ENCODE results near the gene TMPRSS13.

Gene TMPRSS13

DNA sequence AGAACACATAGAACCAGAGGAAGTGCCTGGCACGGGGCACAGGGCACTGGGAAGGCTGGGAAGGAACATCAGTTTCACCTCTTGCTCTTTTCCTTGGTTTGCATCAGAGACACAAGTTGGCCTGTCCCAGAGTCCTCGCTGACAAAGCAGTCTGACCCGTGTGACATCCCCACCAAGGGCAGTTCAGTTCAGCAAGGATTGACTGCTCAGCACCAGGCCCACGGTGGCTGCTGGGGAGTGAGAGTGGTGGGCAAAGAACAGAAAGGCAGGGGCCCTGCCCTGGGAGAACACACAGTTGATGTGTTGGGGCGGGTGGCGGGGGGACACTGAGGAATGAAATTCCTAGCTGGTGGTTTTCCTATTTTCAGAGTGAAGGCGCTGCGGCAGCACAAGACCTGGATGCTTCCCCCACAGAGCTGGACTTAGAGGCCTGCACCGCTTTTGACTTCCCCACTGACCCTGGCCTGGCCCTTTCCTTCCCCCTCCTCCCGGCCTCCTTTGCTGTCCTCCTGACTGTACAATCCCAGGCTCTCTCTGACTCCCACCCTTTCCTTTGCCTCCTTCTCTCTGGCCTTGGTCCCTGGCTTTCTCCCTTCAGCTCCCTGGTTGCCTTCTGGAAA, 2.2 kb upstream of the TMPRSS13 start:
- TF ChIP-seq ZNF138 (tag by site-specific recombination; IDR thresholded peaks at IDR 0.05; ENCODE audit: borderline replicate concordance) (no peak), ZNF221 (tag by site-specific recombination; IDR thresholded peaks at IDR 0.05; ENCODE audit: borderline replicate concordance) (no peak), AEBP2 (tag by site-specific recombination; IDR thresholded peaks at IDR 0.05; ENCODE audit: borderline replicate concordance) (no peak), KLF16 (tag by site-specific recombination; IDR thresholded peaks at IDR 0.05) (no peak), ZNF624 (tag by site-specific recombination; IDR thresholded peaks at IDR 0.05) (no peak), ZNF670 (tag by site-specific recombination; IDR thresholded peaks at IDR 0.05; ENCODE audit: low read depth) (no peak), ZNF645 (tag by site-specific recombination; IDR thresholded peaks at IDR 0.05) (no peak), ZNF280D (tag by site-specific recombination; IDR thresholded peaks at IDR 0.05) (no peak), ZNF658 (tag by site-specific recombination; IDR thresholded peaks at IDR 0.05) (no peak), ELK4 (IDR thresholded peaks at IDR 0.05; ENCODE audit: borderline replicate concordance, low read depth, low read length) (no peak), ZNF747 (tag by site-specific recombination; IDR thresholded peaks at IDR 0.05) (no peak), SP2 (tag by site-specific recombination; IDR thresholded peaks at IDR 0.05) (no peak), ZNF777 (tag by site-specific recombination; IDR thresholded peaks at IDR 0.05; ENCODE audit: borderline replicate concordance) (no peak)
- POLR2A ChIA-PET: no interaction called here
- CTCF ChIA-PET: interaction anchor here (1.2 to 2.3 kb wide), 3 partner anchors 15 to 88 kb away, joined by 4 to 11 read pairs (median 6); no protein-coding TSS in a partner anchor

DNA sequence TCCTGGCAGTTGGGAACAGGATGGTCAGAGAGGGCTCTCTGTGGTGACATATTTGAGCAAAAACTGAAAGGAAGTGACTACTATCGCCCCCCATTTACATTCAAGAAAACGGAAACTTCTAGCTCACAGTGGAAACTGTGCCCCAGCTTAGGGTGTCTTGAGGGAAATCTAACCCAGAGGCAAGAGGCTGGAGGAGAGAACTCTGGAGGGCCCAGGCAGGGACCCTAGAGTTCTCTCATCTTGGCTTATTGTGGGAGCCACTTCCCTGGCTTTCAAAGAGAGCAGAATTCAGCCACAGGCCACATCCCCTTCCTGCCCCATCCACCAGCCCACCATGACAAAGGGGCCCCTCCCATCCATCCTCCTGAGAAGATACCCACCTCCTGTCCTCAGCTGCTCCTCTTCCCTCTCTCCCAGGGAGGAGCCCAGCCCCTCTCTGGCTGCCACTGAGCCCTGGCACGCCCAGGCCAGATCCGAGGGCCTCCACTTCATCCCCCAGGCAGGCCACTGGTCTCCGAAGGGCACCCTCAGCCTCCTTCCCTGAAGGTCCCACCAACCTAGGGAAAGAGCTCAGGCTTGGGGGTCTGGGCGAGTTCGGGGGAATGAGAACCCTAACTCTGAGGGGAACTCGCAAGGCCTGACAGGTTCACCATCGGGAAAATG, 1.6 kb upstream of the TMPRSS13 start:
- no peak overlapping the region for H3K27ac ChIP-seq (ENCODE audit: extremely low read depth, low read depth, low read length)
- no peaks in the 10 kb centered on the region for H3K4me1 ChIP-seq (ENCODE audit: control insufficient read depth, insufficient read depth, low read length)
- H3K36me3 ChIP-seq (ENCODE audit: control insufficient read depth in 2 of 2, insufficient read depth in 1 of 2, low read length in 2 of 2): no peaks in the 10 kb centered on the region
- no peak overlapping the region for H3K4me3 ChIP-seq (ENCODE audit: low read depth, low read length)
- TF ChIP-seq ZNF138 (tag by site-specific recombination; IDR thresholded peaks at IDR 0.05; ENCODE audit: borderline replicate concordance) (no peak), ZBTB8A (tag by site-specific recombination; IDR thresholded peaks at IDR 0.05) (no peak)
- CTCF ChIA-PET: interaction anchor here (0.6 to 4.0 kb wide), 3 partner anchors 16 to 62 kb away, joined by 3 to 10 read pairs (median 4); no protein-coding TSS in a partner anchor
- POLR2A ChIA-PET: no interaction called here
- no peaks in the 10 kb centered on the region for H3K9me3 ChIP-seq (ENCODE audit: control insufficient read depth, insufficient read depth, low read depth, low read length)

More for the DNA sequence above, 2.2 kb upstream of the TMPRSS13 start:
- no peaks in the 10 kb centered on the region for H3K4me1 ChIP-seq (ENCODE audit: control insufficient read depth, insufficient read depth, low read length)
- no peaks in the 10 kb centered on the region for H3K36me3 ChIP-seq (ENCODE audit: control insufficient read depth in 2 of 2, insufficient read depth in 1 of 2, low read length in 2 of 2)
- H3K27ac ChIP-seq (ENCODE audit: extremely low read depth, low read depth, low read length): no peak overlapping the region
- no peak overlapping the region for H3K4me3 ChIP-seq (ENCODE audit: low read depth, low read length)
- no peaks in the 10 kb centered on the region for H3K9me3 ChIP-seq (ENCODE audit: control insufficient read depth, insufficient read depth, low read depth, low read length)

Data from HEK293 (cell line).